ENCODE results near the gene MT1E.

- TF ChIP-seq ATF5 (CRISPR knock-in tag; IDR thresholded peaks at IDR 0.05; ENCODE audit: low read depth) (no peak), RAD21 (CRISPR knock-in tag; IDR thresholded peaks at IDR 0.05) (no peak), NBN (conservative IDR thresholded peaks at IDR 0.05) (no peak), CTCF (CRISPR knock-in tag; IDR thresholded peaks at IDR 0.05) (no peak), SETDB1 (CRISPR knock-in tag; IDR thresholded peaks at IDR 0.05; ENCODE audit: borderline replicate concordance) (no peak), NPAS2 (CRISPR knock-in tag; IDR thresholded peaks at IDR 0.05; ENCODE audit: borderline replicate concordance) (no peak), ZNF431 (CRISPR knock-in tag; IDR thresholded peaks at IDR 0.05; ENCODE audit: borderline replicate concordance, low read depth) (no peak), TARDBP (CRISPR knock-in tag; IDR thresholded peaks at IDR 0.05) (no peak), CEBPB (IDR thresholded peaks at IDR 0.05; ENCODE audit: borderline replicate concordance, low read depth, low read length) (no peak)
These were observed 17.9 kb upstream of the MT1E start for GRCh38 chr16:56607675-56608042.

Measured in HepG2 (cell line).